ENCODE data around the gene AIDA.

DNA sequence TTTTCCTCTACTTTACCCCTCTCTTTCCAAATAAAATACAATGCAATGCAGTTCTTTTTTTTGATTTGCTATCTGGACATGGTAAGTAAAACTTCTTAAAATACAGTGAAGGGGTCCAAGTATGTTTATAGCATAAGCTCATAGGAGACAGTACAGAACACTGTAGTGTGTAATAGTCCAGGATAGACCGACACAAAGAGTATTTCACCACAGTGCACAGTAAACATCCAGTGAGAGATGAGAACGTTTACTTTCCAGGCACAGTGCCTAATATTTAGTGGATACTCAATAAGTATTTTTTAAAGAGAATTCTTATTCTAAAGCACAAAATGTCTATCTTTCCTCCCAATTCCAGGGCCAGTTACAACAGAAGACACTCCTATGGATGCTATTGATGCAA lies 79.5 kb downstream of the AIDA start:
- TF ChIP-seq POLR2A (IDR thresholded peaks at IDR 0.05) = no peak
- TF ChIP-seq, protein P1, sequence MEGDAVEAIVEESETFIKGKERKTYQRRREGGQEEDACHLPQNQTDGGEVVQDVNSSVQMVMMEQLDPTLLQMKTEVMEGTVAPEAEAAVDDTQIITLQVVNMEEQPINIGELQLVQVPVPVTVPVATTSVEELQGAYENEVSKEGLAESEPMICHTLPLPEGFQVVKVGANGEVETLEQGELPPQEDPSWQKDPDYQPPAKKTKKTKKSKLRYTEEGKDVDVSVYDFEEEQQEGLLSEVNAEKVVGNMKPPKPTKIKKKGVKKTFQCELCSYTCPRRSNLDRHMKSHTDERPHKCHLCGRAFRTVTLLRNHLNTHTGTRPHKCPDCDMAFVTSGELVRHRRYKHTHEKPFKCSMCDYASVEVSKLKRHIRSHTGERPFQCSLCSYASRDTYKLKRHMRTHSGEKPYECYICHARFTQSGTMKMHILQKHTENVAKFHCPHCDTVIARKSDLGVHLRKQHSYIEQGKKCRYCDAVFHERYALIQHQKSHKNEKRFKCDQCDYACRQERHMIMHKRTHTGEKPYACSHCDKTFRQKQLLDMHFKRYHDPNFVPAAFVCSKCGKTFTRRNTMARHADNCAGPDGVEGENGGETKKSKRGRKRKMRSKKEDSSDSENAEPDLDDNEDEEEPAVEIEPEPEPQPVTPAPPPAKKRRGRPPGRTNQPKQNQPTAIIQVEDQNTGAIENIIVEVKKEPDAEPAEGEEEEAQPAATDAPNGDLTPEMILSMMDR (IDR thresholded peaks at IDR 0.05) = no peak

All from thyroid gland (tissue), 4 donors.